22Rv1 (cell line): ENCODE measurements around the gene GCFC2.

Experiments used
- H3K27ac ChIP-seq: fragments of 450-650 bp; 2 replicates; pipeline ENCODE4 v1.5.1; 2017
- CTCF ChIP-seq: fragments of 450-650 bp; IDR thresholded peaks from 2 replicates; pipeline ENCODE4 v1.5.1; 2017; ENCODE audit warnings: mild to moderate bottlenecking
- ZFX ChIP-seq: fragments of 450-650 bp; IDR thresholded peaks from 2 replicates; pipeline ENCODE4 v1.6.1; 2017; ENCODE audit warnings: antibody characterized with exemption, borderline replicate concordance

Gene GCFC2

DNA sequence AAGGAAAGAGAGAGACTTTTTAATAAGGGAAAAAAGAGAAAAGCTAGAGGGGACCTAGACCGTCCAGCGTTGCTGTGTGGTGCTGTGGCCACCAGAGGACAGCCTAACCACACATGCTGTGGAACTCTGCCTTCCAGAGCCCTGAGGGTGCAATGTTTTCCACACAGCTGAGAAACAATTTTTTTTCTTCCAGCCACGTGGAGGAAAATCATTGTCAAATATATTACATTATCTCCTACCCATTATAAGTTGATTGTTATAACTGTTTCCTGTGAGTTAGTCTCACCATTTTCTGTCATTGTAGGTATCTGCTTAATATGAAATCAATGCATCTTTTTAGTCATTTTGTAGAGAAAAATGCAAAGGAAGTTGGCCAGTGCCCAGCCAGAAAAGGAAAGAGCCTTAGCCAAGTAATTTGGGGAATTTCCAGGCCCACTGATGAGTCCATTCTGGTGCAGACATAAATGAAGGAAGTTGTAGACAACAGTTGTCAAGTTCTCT, 70.0 kb downstream of the GCFC2 start:
- H3K27ac ChIP-seq: no peak overlapping the region
- TF ChIP-seq ZFX: no peak
- TF ChIP-seq CTCF: peak; percentile 99

- H3K27ac ChIP-seq: no peak overlapping the region
- TF ChIP-seq ZFX (no peak), CTCF (no peak)
These were observed 73.1 kb downstream of the GCFC2 start for GRCh38 chr2:75637568-75637967.

GRCh38 chr2:75634945-75635344, 75.8 kb downstream of the GCFC2 start:
- TF ChIP-seq ZFX (no peak), CTCF (no peak)
- H3K27ac ChIP-seq: no peak overlapping the region

DNA sequence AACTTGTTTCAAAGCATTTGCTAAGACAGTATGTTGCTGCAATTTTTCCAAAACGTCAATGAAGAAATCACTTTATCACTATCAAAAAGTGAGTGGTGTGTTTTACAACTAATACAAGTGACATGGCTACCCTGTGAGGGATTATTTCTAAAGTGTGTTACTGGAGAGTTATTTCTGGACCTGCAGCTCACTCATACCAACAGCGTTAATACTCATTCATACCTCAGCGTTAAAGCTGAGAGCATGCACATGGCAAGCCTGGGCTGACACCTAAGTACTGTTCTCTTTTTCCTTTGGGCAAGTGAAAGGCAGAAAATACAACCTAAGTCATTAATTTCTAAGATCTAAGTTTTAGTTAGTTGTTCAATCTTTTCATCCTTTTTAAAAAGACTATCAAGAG, 77.1 kb downstream of the GCFC2 start:
- H3K27ac ChIP-seq: no peak overlapping the region
- TF ChIP-seq ZFX (no peak), CTCF (no peak)

GRCh38 chr2:75632813-75633212, 77.9 kb downstream of the GCFC2 start:
- no peak overlapping the region for H3K27ac ChIP-seq

DNA sequence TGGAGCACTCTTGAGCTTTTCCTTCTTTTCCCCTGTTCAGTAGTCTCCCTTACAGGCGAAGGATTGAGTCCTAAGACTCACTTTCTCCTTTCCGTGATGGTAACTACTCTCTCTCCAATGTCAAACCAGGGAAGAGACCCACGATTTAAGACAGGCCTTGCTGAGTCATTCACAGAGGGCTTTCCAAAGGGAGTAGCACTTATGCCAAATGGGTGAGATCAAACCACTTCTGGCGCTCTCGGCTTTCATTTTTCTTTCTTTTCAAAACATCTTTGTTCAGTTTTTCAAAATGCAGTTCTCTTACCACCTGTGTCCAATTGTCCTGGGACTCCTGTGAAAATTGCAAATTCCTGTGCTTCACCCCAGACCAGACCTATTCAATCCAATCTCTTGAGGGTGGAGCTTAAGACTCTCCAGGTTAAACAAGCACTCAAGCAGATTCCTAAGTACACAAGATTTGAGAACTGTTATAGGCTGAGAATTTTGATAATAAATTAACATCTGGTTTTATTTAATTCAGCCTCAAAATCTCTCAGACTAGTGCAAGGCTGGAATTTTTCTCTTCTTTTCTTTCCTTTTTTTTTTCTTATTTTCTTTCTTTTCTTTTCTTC, 78.5 kb downstream of the GCFC2 start:
- no peak overlapping the region for H3K27ac ChIP-seq
- TF ChIP-seq ZFX: no peak

More at GRCh38 chr2:75632813-75633212, 77.9 kb downstream of the GCFC2 start:
- TF ChIP-seq ZFX (no peak), CTCF (no peak)

DNA sequence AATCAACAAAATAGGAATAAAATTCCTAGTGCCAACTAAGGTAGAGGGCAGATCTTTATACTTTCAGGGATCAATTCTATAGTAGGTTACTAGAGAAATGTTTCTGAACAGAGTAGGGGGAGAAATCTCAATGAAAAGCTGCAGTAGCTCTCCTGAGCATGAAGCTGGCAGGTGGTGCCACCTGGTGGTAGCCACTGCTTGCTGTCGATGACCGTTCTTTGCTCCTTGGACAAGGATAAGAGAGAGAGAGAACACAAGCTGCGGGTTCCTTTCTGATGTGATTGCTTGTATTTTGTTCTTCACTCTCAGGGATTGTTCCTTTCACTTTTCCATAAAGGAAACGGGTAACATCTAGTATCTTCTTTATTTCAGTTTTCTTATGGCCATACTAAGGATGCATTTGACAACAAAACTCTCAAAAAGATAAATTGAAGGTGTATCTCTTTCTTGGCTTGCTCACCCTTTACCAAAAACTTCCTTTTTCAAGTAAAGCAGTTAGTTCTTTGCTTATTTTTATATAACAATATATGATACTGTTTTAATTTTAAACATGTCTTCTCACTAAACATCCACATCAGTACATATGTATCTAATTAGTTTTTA, 82.7 kb downstream of the GCFC2 start:
- H3K27ac ChIP-seq: no peak overlapping the region
- TF ChIP-seq CTCF: peak; percentile 95
- TF ChIP-seq ZFX: no peak
